GM13977 (cell line): ENCODE measurements around the gene CTF1.

Experiments
- DNase-seq: peaks from one replicate; pipeline ENCODE4 v3.0.0; 2012; ENCODE audit warnings: low spot score
- in situ Hi-C: fragments of 300-500 bp; cut with MboI; formaldehyde crosslinking; loops from one replicate; pipeline ENCODE4 v1.12.0; 2022; ENCODE audit warnings: low sequenced_read_pairs, low pct_unique_long_range_greater_than_20kb, mixed read lengths, inconsistent platforms; ENCODE audit not compliant: unreplicated experiment
- TF ChIP-seq, protein P1 (sequence below): IDR thresholded peaks from 2 replicates; pipeline ENCODE4 v1.5.1; 2012; ENCODE audit warnings: mild to moderate bottlenecking, control low read depth; ENCODE audit not compliant: insufficient read depth; ENCODE audit errors: extremely low read depth, missing control alignments

Gene CTF1

DNA sequence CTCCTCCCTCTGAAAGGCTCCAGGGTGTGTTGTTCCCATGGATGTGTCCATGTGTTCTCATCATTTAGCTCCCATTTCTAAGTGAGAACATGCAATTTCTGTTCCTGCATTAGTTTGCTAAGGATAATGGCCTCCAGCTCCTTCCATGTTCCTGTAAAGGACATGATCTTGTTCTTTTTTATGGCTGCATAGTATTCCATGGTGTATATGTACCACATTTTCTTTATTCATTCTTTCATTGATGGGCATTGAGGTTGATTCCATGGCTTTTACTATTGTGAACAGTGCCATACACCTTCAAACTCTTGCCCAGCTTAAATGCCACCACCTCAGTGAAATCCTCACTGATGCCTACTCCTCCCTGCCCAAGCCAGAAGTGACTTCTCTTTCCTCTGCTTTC lies 47.9 kb downstream of the CTF1 start:
- TF ChIP-seq, protein P1, sequence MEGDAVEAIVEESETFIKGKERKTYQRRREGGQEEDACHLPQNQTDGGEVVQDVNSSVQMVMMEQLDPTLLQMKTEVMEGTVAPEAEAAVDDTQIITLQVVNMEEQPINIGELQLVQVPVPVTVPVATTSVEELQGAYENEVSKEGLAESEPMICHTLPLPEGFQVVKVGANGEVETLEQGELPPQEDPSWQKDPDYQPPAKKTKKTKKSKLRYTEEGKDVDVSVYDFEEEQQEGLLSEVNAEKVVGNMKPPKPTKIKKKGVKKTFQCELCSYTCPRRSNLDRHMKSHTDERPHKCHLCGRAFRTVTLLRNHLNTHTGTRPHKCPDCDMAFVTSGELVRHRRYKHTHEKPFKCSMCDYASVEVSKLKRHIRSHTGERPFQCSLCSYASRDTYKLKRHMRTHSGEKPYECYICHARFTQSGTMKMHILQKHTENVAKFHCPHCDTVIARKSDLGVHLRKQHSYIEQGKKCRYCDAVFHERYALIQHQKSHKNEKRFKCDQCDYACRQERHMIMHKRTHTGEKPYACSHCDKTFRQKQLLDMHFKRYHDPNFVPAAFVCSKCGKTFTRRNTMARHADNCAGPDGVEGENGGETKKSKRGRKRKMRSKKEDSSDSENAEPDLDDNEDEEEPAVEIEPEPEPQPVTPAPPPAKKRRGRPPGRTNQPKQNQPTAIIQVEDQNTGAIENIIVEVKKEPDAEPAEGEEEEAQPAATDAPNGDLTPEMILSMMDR = no peak
- DNase-seq = no peak
- in situ Hi-C loops = no loop called here

DNA sequence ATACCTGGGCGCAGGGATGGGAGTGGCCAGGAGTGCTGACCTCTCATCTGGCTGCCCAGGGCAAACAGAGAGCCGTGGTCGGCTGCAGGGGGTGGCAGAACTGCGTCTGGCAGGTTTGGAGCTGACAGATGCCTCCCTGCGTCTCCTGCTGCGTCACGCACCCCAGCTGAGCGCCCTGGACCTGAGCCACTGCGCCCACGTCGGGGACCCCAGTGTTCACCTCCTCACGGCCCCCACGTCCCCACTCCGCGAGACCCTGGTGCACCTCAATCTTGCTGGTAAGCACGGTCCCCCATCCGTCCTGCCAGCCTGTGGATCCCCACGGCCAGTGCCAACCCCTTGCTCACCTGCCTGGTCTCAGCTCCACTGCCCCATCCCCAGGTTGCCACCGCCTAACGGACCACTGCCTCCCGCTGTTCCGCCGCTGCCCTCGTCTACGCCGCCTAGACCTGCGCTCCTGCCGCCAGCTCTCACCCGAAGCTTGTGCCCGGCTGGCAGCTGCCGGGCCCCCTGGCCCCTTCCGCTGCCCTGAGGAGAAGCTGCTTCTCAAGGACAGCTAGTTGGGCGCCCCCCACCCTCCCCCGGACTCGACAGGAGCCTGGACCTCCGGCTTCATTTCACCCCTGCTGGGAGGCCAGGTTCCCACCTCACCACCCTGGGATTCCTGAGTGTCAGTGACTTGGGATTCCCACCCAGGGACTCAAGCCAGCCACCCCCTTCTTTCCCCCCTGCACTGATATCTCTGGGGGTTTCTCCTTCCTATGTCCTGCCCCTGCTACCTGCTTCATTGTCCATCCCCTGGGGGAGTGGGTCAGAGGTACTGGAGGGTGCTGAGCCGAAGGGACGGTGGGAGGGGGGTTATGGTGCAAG lies 50.5 kb downstream of the CTF1 start:
- in situ Hi-C loops = no loop called here
- TF ChIP-seq, protein P1 = no peak
- no peak for DNase-seq

DNA sequence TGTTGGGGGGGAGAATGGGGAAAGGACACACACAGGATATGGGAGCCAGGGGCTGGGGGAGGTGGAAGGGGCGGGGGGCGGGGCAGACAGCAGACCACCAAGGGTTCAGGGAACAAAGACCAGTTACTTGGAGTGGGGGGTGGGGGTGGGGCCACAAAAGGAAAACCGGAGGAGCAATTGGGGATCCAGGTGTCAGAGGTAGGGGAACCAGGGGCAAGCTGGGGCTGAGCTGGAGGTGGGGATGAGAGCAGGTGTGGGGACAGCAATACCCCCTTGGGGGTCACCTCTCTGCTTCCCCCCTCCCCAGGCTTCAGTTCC lies 51.1 kb downstream of the CTF1 start:
- TF ChIP-seq, protein P1 = no peak
- in situ Hi-C loops = no loop called here
- no peak for DNase-seq

DNA sequence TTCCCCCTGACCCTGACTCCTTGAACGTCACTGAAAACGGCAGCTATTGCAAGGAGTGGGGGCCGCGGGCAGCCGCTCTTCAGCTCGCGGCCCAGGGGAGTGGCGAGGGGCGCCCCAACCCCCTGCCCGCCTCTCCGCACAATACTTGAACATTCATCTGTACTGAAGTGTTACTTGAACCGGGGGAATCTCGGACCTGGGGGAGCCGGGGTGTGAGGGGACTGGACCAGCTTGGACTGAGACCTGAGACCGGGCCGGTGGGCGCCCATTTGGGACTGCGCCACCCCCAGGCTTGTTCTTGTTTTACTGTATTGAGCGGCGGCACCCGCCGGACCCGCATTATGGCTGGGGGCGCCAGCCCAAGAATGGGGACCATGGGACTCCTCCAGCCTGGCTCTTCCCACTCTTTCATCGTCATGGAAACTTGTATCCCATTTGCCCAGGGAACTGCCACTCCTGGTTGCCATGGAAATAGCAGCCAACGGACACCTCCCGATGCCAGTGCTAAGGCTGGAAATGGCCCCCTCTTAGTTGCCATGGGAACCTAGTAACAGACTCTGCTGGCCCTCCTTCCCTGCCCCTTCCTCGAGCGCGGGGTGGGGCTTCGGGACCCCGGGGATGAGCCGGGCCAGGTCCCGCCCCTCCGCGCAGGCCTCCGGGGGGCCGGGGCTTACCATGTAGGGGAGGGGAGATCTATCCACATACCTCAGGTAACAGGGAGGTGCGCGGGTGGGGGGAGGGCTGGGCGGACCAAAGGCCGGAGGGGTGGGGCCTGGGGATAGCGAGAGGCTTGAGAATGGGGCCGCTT lies 51.6 kb downstream of the CTF1 start:
- TF ChIP-seq, protein P1 = no peak
- DNase-seq = peak; percentile 59
- in situ Hi-C loops = no loop called here

DNA sequence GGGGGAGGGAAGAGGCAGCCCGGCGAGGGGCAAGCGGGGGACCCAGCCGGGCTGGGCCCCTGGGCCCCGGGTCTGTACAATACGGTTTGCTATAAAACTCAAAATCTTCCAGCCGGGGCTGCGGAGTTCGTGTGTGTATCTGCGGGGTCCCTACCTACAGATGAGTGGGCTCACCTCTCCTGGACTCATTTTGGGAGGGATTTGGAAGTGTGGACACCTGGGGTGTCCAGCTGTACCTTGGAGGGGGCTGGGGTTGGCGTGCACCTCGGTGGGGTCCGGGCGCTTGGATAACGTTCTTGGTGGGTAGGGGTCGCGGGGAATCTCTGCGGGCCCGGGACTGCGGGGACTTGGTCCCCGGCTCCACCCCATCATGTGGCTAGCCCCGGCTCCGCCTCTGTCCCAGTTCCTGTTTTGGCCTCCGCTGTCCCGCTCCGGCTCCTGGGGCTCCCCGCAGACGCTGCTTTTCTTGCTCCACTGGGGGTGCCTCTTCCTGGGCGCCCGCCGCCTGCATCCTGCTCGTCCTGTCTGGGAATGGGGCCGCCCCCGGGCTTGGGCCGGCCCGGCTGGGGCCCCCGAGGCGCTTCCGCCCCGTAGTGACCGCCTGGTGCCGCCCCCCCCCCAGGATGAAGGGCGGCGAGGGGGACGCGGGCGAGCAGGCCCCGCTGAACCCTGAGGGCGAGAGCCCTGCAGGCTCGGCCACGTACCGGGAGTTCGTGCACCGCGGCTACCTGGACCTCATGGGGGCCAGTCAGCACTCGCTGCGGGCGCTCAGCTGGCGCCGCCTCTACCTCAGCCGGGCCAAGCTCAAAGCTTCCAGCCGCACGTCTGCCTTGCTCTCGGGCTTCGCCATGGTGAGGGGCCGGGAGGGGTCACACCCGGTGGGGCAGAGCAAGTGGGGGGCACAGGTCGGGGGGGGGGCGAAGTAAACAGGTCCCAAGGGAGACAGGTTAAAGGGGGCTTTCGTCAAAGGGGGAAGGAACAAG lies 52.5 kb downstream of the CTF1 start, which contains the start of gene ORAI3:
TSS of gene ORAI3 (plus strand) at position 402 of the 983 bp plus-strand sequence. CDS start at position 624, 222 bp downstream.
- TF ChIP-seq, protein P1 = no peak
- peak; percentile 88 for DNase-seq
- in situ Hi-C loops = no loop called here
